Activated CD4-positive, alpha-beta T cell treated with anti-CD3 and anti-CD28 coated beads, Interleukin-2, amount 50 U/mL, for 1 hour (primary cell): ENCODE data around the gene VWA3B.

Experiments
- DNase-seq: peaks from one replicate; pipeline ENCODE4 v3.0.0-alpha.2; 2020

VWA3B gene

GRCh38 chr2:98348066-98348561 lies 261.1 kb downstream of the VWA3B start:
- no peak for DNase-seq

- DNase-seq, result no peak
Observed at GRCh38 chr2:98350411-98350810, 263.4 kb downstream of the VWA3B start.

- DNase-seq, result no peak
Observed at GRCh38 chr2:98355881-98356280, 268.9 kb downstream of the VWA3B start.

- DNase-seq, result no peak
Observed at GRCh38 chr2:98356729-98357128, 269.8 kb downstream of the VWA3B start.

GRCh38 chr2:98357849-98358248 lies 270.9 kb downstream of the VWA3B start:
- no peak for DNase-seq

GRCh38 chr2:98359986-98360385 lies 273.0 kb downstream of the VWA3B start:
- no peak for DNase-seq
